GM12875 (cell line): ENCODE results near the gene POMC.
"Not testable (repeated sequence)": the region's sequence is repeated elsewhere in the genome, so short reads cannot be mapped to it uniquely, and the experiment has no call there.

Experiments used
- H3K4me3 ChIP-seq: one replicate; pipeline ENCODE4 v1.5.1; 2011; ENCODE audit warnings: low read depth, low read length, control low read depth
- TF ChIP-seq, protein P1 (sequence below): IDR thresholded peaks from 2 replicates; pipeline ENCODE4 v1.5.1; 2011; ENCODE audit warnings: low read depth, mild to moderate bottlenecking, control low read depth, inconsistent platforms, low read length, moderate library complexity, borderline replicate concordance; ENCODE audit not compliant: insufficient read depth

Gene POMC

DNA sequence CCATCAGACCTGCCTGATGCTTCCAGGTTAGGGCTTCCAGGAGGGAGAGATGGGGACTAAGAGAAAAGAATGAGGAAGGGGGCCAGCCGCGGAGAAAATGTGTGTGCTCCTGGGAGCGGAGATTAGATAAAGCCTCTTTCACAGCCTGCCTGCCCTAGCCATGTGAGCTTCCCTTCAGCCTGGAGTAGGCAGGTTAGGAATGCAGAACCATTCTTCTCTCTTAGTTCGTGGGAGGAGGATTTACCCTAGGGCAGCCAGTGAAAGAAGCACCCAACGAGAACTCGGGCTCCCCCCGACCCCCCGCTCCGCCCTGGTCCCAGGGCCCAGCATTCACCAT is 36.1 kb downstream of the POMC start:
- TF ChIP-seq, protein P1, sequence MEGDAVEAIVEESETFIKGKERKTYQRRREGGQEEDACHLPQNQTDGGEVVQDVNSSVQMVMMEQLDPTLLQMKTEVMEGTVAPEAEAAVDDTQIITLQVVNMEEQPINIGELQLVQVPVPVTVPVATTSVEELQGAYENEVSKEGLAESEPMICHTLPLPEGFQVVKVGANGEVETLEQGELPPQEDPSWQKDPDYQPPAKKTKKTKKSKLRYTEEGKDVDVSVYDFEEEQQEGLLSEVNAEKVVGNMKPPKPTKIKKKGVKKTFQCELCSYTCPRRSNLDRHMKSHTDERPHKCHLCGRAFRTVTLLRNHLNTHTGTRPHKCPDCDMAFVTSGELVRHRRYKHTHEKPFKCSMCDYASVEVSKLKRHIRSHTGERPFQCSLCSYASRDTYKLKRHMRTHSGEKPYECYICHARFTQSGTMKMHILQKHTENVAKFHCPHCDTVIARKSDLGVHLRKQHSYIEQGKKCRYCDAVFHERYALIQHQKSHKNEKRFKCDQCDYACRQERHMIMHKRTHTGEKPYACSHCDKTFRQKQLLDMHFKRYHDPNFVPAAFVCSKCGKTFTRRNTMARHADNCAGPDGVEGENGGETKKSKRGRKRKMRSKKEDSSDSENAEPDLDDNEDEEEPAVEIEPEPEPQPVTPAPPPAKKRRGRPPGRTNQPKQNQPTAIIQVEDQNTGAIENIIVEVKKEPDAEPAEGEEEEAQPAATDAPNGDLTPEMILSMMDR = no peak
- H3K4me3 ChIP-seq = no peak overlapping the region

DNA sequence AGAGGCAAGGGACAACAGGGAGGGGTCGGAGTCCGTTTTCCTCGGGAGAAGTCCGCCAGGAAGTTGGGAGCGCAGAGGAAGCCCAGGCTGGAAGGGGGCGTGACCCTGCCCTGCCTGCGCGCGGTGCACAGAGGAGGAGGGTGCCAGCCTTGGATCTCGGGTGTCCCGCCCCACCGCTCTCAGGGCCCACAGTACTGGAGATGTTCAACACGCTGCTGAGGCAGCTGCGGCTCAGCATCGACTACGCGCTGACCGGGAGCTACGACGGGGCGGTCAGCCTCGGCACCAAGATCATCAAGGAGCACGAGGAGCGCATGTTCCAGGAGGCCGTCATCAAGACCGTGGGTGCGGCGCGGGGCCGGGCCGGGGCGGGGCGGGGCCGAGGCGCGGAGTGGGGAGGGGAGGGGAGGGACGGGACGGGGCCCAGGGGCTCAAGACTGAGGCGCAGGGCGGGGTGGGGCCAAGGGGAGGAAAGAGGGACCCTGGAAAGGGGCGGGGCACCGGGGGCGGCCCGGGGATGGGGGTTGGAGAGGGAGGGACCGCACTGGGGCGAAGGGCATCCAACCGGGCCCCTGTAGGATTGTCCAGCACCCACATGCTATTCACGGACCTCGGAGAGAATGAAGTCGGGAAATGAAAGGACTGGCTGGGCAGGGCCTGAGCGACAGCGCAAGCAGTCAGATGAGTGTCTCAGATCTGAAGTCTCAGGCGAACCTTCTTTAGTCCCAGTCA is 36.6 kb downstream of the POMC start:
- H3K4me3 ChIP-seq = no peak overlapping the region
- TF ChIP-seq, protein P1 = no peak

DNA sequence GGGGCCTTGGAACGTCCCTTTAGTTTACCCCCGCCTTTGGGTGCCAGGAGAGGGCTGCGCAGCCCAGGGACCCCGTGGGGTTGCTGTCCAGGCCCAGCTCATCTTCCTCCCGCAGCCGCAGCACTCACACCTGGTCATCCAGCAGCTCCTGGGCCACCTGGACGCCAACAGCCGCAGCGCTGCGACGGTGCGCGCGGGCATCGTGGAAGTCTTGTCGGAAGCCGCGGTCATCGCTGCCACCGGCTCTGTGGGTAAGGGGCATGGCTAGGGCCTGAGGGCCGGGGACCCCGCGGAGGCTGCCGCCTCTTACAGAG is 37.2 kb downstream of the POMC start:
- TF ChIP-seq, protein P1 = no peak
- H3K4me3 ChIP-seq = no peak overlapping the region

DNA sequence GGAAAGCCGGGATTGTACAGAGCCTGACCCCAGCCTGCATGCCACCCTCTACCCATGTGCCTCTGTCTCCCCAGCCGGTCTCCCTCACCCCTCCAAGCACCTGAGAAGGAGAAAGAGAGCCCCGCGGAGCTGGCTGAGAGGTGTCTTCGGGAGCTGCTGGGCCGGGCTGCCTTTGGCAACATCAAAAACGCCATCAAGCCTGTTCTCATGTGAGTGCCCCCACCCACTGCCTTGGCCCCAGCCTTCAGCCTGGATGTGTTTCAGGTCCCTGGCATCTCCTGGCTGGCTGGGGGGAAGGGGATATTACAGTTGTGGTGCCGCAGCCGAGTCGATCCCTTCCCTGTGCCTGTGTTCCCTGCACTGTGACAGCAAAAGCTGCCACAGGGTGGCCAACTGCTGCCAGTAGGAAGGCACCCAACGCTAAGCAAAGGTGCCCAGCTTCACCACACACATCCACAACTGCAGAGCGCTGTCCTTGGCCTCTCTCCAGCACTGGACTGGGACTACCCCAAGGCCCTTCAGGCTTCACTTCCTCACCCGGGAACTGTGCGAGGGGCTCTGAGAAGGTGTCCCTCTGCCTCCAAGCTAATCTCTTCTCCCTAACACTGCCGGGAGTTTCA is 38.4 kb downstream of the POMC start:
- no peak overlapping the region for H3K4me3 ChIP-seq
- TF ChIP-seq, protein P1 = no peak

DNA sequence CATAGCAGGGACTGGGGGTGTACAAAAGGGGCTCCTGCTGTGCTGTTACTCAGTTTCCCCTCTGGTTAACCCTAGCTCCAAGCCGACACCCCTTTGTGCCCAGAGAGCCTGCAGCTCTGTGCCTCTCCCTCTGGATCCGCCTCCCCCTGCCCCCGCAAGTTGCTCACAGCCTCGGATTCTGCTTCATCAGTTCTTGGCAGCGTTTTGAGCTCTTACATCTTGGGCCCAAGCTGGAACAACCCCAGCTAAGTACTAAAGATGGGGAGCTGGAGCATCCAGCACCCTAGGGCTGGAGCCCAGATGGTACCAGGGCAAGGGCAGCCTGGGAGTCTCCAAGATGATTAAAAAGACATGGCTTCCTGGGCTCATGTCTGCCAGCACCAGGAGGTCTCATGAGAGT is 40.7 kb downstream of the POMC start:
- TF ChIP-seq, protein P1 = no peak
- H3K4me3 ChIP-seq = no peak overlapping the region

DNA sequence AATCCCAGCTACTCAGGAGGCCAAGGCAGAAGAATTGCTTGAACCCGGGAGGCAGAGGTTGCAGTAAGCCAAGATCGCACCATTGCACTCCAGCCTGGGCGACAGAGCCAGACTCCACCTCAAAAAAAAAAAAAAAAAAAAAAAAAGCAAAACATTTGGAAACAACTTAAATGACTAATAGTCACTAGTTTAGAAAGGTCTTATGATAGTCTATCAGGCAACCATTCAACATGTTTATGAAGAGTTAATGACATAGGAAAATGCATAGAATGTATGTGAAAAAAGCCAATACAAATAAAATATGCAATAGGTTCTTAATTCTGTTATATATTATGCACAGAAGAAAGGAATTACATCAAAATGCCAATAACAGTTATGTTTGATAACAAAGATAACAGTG is 41.3 kb downstream of the POMC start:
- H3K4me3 ChIP-seq = not testable (repeated sequence)

DNA sequence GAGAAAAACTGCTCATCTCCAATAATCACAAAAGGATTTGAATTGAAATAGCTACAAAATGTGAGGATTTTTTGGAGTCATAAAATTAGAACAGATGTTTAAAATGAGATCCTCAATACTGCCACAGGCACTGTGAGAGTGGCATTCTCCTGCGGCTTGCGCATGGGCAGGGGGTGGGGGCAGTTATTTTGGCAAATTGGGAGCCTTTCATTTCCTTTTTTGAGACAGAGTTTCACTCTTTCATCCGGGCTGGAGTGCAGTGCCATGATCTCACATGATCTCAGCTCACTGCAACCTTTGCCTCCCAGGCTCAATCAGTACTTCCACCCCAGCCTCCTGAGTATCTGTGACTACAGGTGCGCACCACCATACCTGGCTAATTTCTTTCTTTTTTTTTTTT is 42.4 kb downstream of the POMC start:
- no peak overlapping the region for H3K4me3 ChIP-seq
- TF ChIP-seq, protein P1 = no peak
